Peyer's patch (tissue), 4 donors: Measurements from ENCODE around the gene BLM.

Experiments used
- CTCF ChIP-seq, 6 experiments: fragments of 450-650 bp in 4 of 6; fragments of 200-600 bp in 2 of 6; sonication (generic) in 1 of 6; IDR thresholded peaks; one replicate each; pipeline ENCODE4 v1.5.1; 2017 to 2019; ENCODE audit warnings: antibody characterized with exemption in 6 of 6, mild to moderate bottlenecking in 3 of 6, moderate library complexity in 1 of 6
- POLR2A ChIP-seq, 2 donors: fragments of 450-650 bp; IDR thresholded peaks; one replicate each; pipeline ENCODE4 v1.5.1; 2017; ENCODE audit warnings: antibody characterized with exemption in 2 of 2, mild to moderate bottlenecking in 2 of 2, moderate library complexity in 2 of 2

- no peak for TF ChIP-seq CTCF (IDR thresholded peaks at IDR 0.05)
- TF ChIP-seq POLR2A (IDR thresholded peaks at IDR 0.05): no peak
Measured at GRCh38 chr15:90851114-90851513, 134.0 kb downstream of the BLM start.
